ENCODE results near the gene SERPINB4. TPM values are rescaled to one million over a fixed set of nuclear protein-coding genes. Genes with fewer than 3 reads are reported as not detected.

Gene SERPINB4
- total RNA-seq, 1 experiment from 2014 or later, result not detected

- Mint-ChIP-seq H3K4me1 (ENCODE audit: insufficient read depth, unreplicated experiment) (no peaks in the 10 kb centered on the region), H3K27ac (ENCODE audit: low read depth, unreplicated experiment) (no peak overlapping the region), H3K9me3 (ENCODE audit: unreplicated experiment) (no peaks in the 10 kb centered on the region), H3K27me3 (ENCODE audit: insufficient read depth, unreplicated experiment) (no peaks in the 10 kb centered on the region), H3K4me3 (ENCODE audit: unreplicated experiment) (no peak overlapping the region), H3K36me3 (ENCODE audit: insufficient read depth, unreplicated experiment) (no peaks in the 10 kb centered on the region)
- BruUV-seq (replicated peaks), result no TSS peak
- intact Hi-C loops (cut with micrococcal nuclease), result no loop called here
- TF ChIP-seq, protein P1, sequence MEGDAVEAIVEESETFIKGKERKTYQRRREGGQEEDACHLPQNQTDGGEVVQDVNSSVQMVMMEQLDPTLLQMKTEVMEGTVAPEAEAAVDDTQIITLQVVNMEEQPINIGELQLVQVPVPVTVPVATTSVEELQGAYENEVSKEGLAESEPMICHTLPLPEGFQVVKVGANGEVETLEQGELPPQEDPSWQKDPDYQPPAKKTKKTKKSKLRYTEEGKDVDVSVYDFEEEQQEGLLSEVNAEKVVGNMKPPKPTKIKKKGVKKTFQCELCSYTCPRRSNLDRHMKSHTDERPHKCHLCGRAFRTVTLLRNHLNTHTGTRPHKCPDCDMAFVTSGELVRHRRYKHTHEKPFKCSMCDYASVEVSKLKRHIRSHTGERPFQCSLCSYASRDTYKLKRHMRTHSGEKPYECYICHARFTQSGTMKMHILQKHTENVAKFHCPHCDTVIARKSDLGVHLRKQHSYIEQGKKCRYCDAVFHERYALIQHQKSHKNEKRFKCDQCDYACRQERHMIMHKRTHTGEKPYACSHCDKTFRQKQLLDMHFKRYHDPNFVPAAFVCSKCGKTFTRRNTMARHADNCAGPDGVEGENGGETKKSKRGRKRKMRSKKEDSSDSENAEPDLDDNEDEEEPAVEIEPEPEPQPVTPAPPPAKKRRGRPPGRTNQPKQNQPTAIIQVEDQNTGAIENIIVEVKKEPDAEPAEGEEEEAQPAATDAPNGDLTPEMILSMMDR (IDR thresholded peaks at IDR 0.05; ENCODE audit: unreplicated experiment), result no peak
- DNase-seq (ENCODE audit: unreplicated experiment), result no peak
- CTCF ChIA-PET, result interaction anchor here (0.7 kb wide), 2 partner anchors 14 to 73 kb away, joined by 3 to 5 read pairs; no protein-coding TSS in a partner anchor
- POLR2A ChIA-PET, result no interaction called here
Measured at GRCh38 chr18:63617915-63618234, 26.2 kb downstream of the SERPINB4 start.

GRCh38 chr18:63617049-63617914 is 26.8 kb downstream of the SERPINB4 start:
- H3K4me3 Mint-ChIP-seq (ENCODE audit: unreplicated experiment), result no peak overlapping the region
- H3K9me3 Mint-ChIP-seq (ENCODE audit: unreplicated experiment), result no peaks in the 10 kb centered on the region
- intact Hi-C loops (cut with micrococcal nuclease), result no loop called here

GRCh38 chr18:63613420-63613819 is 30.6 kb downstream of the SERPINB4 start:
- H3K27ac Mint-ChIP-seq (ENCODE audit: low read depth, unreplicated experiment), result no peak overlapping the region
- intact Hi-C loops (cut with micrococcal nuclease), result no loop called here
- CTCF ChIA-PET, result no interaction called here
- no peaks in the 10 kb centered on the region for H3K36me3 Mint-ChIP-seq (ENCODE audit: insufficient read depth, unreplicated experiment)
- TF ChIP-seq, protein P1 (IDR thresholded peaks at IDR 0.05; ENCODE audit: unreplicated experiment), result no peak
- H3K27me3 Mint-ChIP-seq (ENCODE audit: insufficient read depth, unreplicated experiment), result no peaks in the 10 kb centered on the region
- H3K4me1 Mint-ChIP-seq (ENCODE audit: insufficient read depth, unreplicated experiment), result no peaks in the 10 kb centered on the region
- no TSS peak for BruUV-seq (replicated peaks)
- DNase-seq (ENCODE audit: unreplicated experiment), result no peak
- H3K9me3 Mint-ChIP-seq (ENCODE audit: unreplicated experiment), result no peaks in the 10 kb centered on the region
- POLR2A ChIA-PET, result no interaction called here
- H3K4me3 Mint-ChIP-seq (ENCODE audit: unreplicated experiment), result no peak overlapping the region

More at GRCh38 chr18:63617049-63617914, 26.8 kb downstream of the SERPINB4 start:
- Mint-ChIP-seq H3K27me3 (ENCODE audit: insufficient read depth, unreplicated experiment) (no peaks in the 10 kb centered on the region), H3K4me1 (ENCODE audit: insufficient read depth, unreplicated experiment) (no peaks in the 10 kb centered on the region), H3K36me3 (ENCODE audit: insufficient read depth, unreplicated experiment) (no peaks in the 10 kb centered on the region), H3K27ac (ENCODE audit: low read depth, unreplicated experiment) (no peak overlapping the region)
- TF ChIP-seq, protein P1 (IDR thresholded peaks at IDR 0.05; ENCODE audit: unreplicated experiment), result no peak
- CTCF ChIA-PET, result interaction anchor here (0.7 kb wide), 1 partner anchor 14 kb away, joined by 3 read pairs; no protein-coding TSS in a partner anchor
- DNase-seq (ENCODE audit: unreplicated experiment), result no peak
- POLR2A ChIA-PET, result no interaction called here
- BruUV-seq (replicated peaks), result no TSS peak

GRCh38 chr18:63606526-63606925 is 37.5 kb downstream of the SERPINB4 start:
- intact Hi-C loops (cut with micrococcal nuclease), result no loop called here
- CTCF ChIA-PET, result interaction anchor here (0.6 to 2.5 kb wide), 4 partner anchors 27 to 135 kb away, joined by 3 to 7 read pairs (median 5); no protein-coding TSS in a partner anchor
- Mint-ChIP-seq H3K27me3 (ENCODE audit: insufficient read depth, unreplicated experiment) (no peaks in the 10 kb centered on the region), H3K27ac (ENCODE audit: low read depth, unreplicated experiment) (no peak overlapping the region), H3K4me1 (ENCODE audit: insufficient read depth, unreplicated experiment) (peaks cover 18% of the 10 kb centered on the region), H3K9me3 (ENCODE audit: unreplicated experiment) (no peaks in the 10 kb centered on the region), H3K36me3 (ENCODE audit: insufficient read depth, unreplicated experiment) (no peaks in the 10 kb centered on the region), H3K4me3 (ENCODE audit: unreplicated experiment) (no peak overlapping the region)
- TF ChIP-seq, protein P1 (IDR thresholded peaks at IDR 0.05; ENCODE audit: unreplicated experiment), result no peak
- POLR2A ChIA-PET, result interaction anchor here (4.7 kb wide), 1 partner anchor 20 kb away, joined by 45 read pairs; the partner anchor contains the start of gene SERPINB13
- no peak for DNase-seq (ENCODE audit: unreplicated experiment)
- BruUV-seq (replicated peaks), result no TSS peak
